Endothelial cell of umbilical vein (primary cell): ENCODE measurements around the gene DTWD2. TPM values are rescaled to one million over a fixed set of nuclear protein-coding genes. Genes with fewer than 3 reads are reported as not detected.

Experiments
- BruUV-seq: library from RNA; stranded (reverse); fragments of 400-500 nt; replicated peaks from 2 replicates; lab custom pipeline; 2021; lab: Mats Ljungman, UMichigan
- CTCF ChIA-PET: fragments of 300-600, 350-600 bp; sonication (Branson Sonifier 250); formaldehyde crosslinking; loops from one replicate; lab custom pipeline; 2021; ENCODE audit warnings: antibody characterized with exemption, inconsistent platforms; lab: Charles Lee
- POLR2A ChIA-PET: fragments of 300-600, 350-600 bp; sonication (Branson Sonifier 250); formaldehyde crosslinking; loops from one replicate; lab custom pipeline; 2021; ENCODE audit warnings: antibody characterized with exemption, inconsistent platforms; lab: Charles Lee
- DNase-seq: peaks from one replicate; pipeline ENCODE4 v3.0.0-alpha.2; 2011; ENCODE audit warnings: low read depth, low spot score
- FAIRE-seq: peaks from 2 replicates; lab custom pipeline; 2011; peaks lifted over from hg19 to GRCh38; lab: Jason Lieb, UNC
- H2AFZ ChIP-seq: 2 replicates; pipeline ENCODE4 v1.6.0; 2012; ENCODE audit warnings: low read depth, low read length, control low read depth, inconsistent platforms
- H3K27ac ChIP-seq: 2 replicates; pipeline ENCODE4 v1.5.1; 2011; ENCODE audit warnings: low read depth, mild to moderate bottlenecking, control low read depth, low read length, moderate library complexity; ENCODE audit not compliant: insufficient read depth
- H3K27me3 ChIP-seq, 2 experiments: 2 replicates each; pipeline versions ENCODE4 v1.6.0 to v1.6.1; 2011; ENCODE audit warnings: low read length in 2 of 2, mixed read lengths in 1 of 2; ENCODE audit not compliant: control insufficient read depth in 2 of 2, insufficient read depth in 2 of 2
- H3K36me3 ChIP-seq, 2 experiments: 2 replicates in 1 of 2; 3 replicates in 1 of 2; pipeline ENCODE4 v1.5.1; 2011; ENCODE audit warnings: low read length in 2 of 2, mild to moderate bottlenecking in 1 of 2, moderate library complexity in 1 of 2; ENCODE audit not compliant: control insufficient read depth in 2 of 2, insufficient read depth in 2 of 2; ENCODE audit errors: extremely low read depth in 1 of 2
- H3K4me1 ChIP-seq: 3 replicates; pipeline ENCODE4 v1.5.1; 2011; ENCODE audit warnings: mild to moderate bottlenecking, low read length; ENCODE audit not compliant: control insufficient read depth, insufficient read depth; ENCODE audit errors: extremely low read depth
- H3K4me2 ChIP-seq: 2 replicates; pipeline ENCODE4 v1.6.1; 2011; ENCODE audit warnings: low read length, control low read depth, mixed read lengths; ENCODE audit not compliant: insufficient read depth
- H3K4me3 ChIP-seq, 3 experiments: fragments of 200-600 bp in 1 of 3; sonication (generic), shearing (Covaris generic) in 1 of 3; replicated peaks in 1 of 3; 2 replicates each; pipeline ENCODE4 v1.5.1; 2011 to 2016; ENCODE audit warnings: control low read depth in 3 of 3, low read length in 3 of 3, mild to moderate bottlenecking in 2 of 3, inconsistent platforms in 1 of 3, low read depth in 1 of 3, moderate library complexity in 1 of 3; ENCODE audit not compliant: insufficient read depth in 1 of 3
- H3K79me2 ChIP-seq: 2 replicates; pipeline ENCODE4 v1.6.0; 2012; ENCODE audit warnings: low read length, inconsistent platforms; ENCODE audit not compliant: control insufficient read depth, insufficient read depth
- H3K9ac ChIP-seq: replicated peaks from 2 replicates; pipeline ENCODE3; 2011; ENCODE audit warnings: low read length, control low read depth; ENCODE audit not compliant: insufficient read depth; ENCODE audit errors: extremely low read depth
- H3K9me1 ChIP-seq: replicated peaks from 3 replicates; pipeline ENCODE4 v1.6.0; 2011; ENCODE audit warnings: mild to moderate bottlenecking, low read length; ENCODE audit not compliant: control insufficient read depth, insufficient read depth; ENCODE audit errors: extremely low read depth
- H3K9me3 ChIP-seq: replicated peaks from 2 replicates; pipeline ENCODE4 v1.5.1; 2012; ENCODE audit warnings: low read length, inconsistent platforms; ENCODE audit not compliant: control insufficient read depth, insufficient read depth
- H4K20me1 ChIP-seq: replicated peaks from 2 replicates; pipeline ENCODE3; 2011; ENCODE audit warnings: mild to moderate bottlenecking, low read length; ENCODE audit not compliant: control insufficient read depth, insufficient read depth; ENCODE audit errors: extremely low read depth
- EZH2 ChIP-seq: IDR thresholded peaks from 2 replicates; pipeline ENCODE4 v1.6.1; 2012; ENCODE audit warnings: borderline replicate concordance, low read depth, mild to moderate bottlenecking, moderate library complexity, low read length, inconsistent platforms; ENCODE audit not compliant: severe bottlenecking
- FOS ChIP-seq: IDR thresholded peaks from 2 replicates; pipeline ENCODE4 v1.6.1; 2011; ENCODE audit warnings: mild to moderate bottlenecking, low read length, moderate library complexity, borderline replicate concordance; ENCODE audit not compliant: insufficient read depth
- GATA2 ChIP-seq: IDR thresholded peaks from 2 replicates; pipeline ENCODE4 v1.7.0; 2011; ENCODE audit warnings: low read depth, mild to moderate bottlenecking, moderate library complexity, mixed read lengths, low read length; ENCODE audit not compliant: insufficient read length, insufficient read depth
- JUN ChIP-seq: IDR thresholded peaks from 2 replicates; pipeline ENCODE4 v1.6.1; 2011; ENCODE audit warnings: borderline replicate concordance, low read depth; ENCODE audit not compliant: insufficient read length, insufficient read depth
- MYC ChIP-seq: IDR thresholded peaks from one replicate; pipeline ENCODE4 v1.6.1; 2011; ENCODE audit warnings: mild to moderate bottlenecking, low read depth, low read length
- POLR2A ChIP-seq: IDR thresholded peaks from 2 replicates; pipeline ENCODE4 v1.6.1; 2012; ENCODE audit warnings: low read depth, mild to moderate bottlenecking, control low read depth, low read length
- POLR2AphosphoS5 ChIP-seq: IDR thresholded peaks from 2 replicates; pipeline ENCODE4 v1.6.1; 2012; ENCODE audit warnings: low read depth, mild to moderate bottlenecking, control low read depth, low read length, moderate library complexity; ENCODE audit not compliant: insufficient read depth
- dilution Hi-C: fragments of 300-500 bp; cut with MboI; formaldehyde crosslinking; loops from one replicate; pipeline ENCODE4 v1.15.0; 2019; ENCODE audit warnings: low sequenced_read_pairs; ENCODE audit not compliant: extremely low pct_ligation_motif_present
- intact Hi-C: fragments of 100-400 bp; cut with micrococcal nuclease; formaldehyde crosslinking; loops from one replicate; pipeline ENCODE4 v1.10.0; 2022
- polyA plus RNA-seq, 4 experiments: library from polyadenylated mRNA; depleted of rRNA in 3 of 4; stranded (reverse) in 3 of 4; unstranded in 1 of 4; fragments of >200 nt; gene quantifications; 2 replicates each; pipeline versions ENCODE4 v1.2.1 to v1.2.3, GENCODE V29; 2011 to 2012; ENCODE audit warnings: missing spikeins in 1 of 4
- total RNA-seq: library from RNA; stranded (reverse); gene quantifications from 2 replicates; pipeline ENCODE4 v1.2.3, GENCODE V29; 2021
- TF ChIP-seq, protein P1 (sequence below): IDR thresholded peaks from 2 replicates; pipeline ENCODE4 v1.6.1; 2011; ENCODE audit not compliant: insufficient read depth, insufficient read length
- TF ChIP-seq, protein P2 (sequence below), 2 donors: IDR thresholded peaks; 1 replicate in 1 of 2; 2 replicates in 1 of 2; pipeline ENCODE4 v1.5.1; 2011; ENCODE audit warnings: low read length in 2 of 2, mild to moderate bottlenecking in 2 of 2, moderate library complexity in 2 of 2, control low read depth in 1 of 2, inconsistent platforms in 1 of 2, low read depth in 1 of 2; ENCODE audit not compliant: insufficient read depth in 1 of 2; ENCODE audit errors: extremely low read depth in 1 of 2

The DTWD2 gene
- total and polyA plus RNA-seq, 2 donors (not counting 3 experiments of a cell fraction or from before 2014, with no cell fraction given), result 0.99 to 1.1 TPM

DNA sequence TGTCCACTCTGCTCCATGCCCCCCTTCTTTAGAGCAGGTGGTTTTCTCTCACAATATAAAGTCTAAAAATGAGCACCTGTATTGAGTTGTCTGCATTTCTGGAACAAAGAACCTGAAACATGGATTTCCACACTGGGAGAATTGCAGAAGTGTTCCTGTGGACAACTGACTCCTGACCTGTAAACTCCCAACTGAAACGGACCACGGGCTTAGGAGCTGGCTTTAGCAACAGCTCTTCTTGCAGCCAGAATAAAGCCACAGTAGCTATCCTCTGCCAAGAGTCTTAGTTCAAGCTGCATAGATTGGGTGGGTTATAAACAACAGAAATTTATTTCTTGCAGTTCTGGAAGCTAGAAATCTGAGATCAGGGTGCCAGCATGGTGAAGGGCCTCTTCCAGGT is 194.7 kb downstream of the DTWD2 start:
- Histone ChIP-seq H3K9ac (no peak overlapping the region), H3K27ac (no peak overlapping the region), H3K4me3 (no peak overlapping the region), H4K20me1 (no peaks in the 10 kb centered on the region), H3K27me3 (no peaks in the 10 kb centered on the region), H3K4me2 (no peak overlapping the region), H3K79me2 (no peaks in the 10 kb centered on the region), H3K9me1 (no peaks in the 10 kb centered on the region), H3K9me3 (no peaks in the 10 kb centered on the region), H2AFZ (no peak overlapping the region), H3K4me1 (no peaks in the 10 kb centered on the region), H3K36me3 (no peaks in the 10 kb centered on the region)
- no peak for FAIRE-seq
- TF ChIP-seq EZH2, result no peak
- no peak for TF ChIP-seq POLR2AphosphoS5
- no peak for TF ChIP-seq JUN
- TF ChIP-seq POLR2A, result no peak
- TF ChIP-seq, protein P1, sequence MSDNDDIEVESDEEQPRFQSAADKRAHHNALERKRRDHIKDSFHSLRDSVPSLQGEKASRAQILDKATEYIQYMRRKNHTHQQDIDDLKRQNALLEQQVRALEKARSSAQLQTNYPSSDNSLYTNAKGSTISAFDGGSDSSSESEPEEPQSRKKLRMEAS, result no peak
- TF ChIP-seq FOS, result no peak
- TF ChIP-seq, protein P2, sequence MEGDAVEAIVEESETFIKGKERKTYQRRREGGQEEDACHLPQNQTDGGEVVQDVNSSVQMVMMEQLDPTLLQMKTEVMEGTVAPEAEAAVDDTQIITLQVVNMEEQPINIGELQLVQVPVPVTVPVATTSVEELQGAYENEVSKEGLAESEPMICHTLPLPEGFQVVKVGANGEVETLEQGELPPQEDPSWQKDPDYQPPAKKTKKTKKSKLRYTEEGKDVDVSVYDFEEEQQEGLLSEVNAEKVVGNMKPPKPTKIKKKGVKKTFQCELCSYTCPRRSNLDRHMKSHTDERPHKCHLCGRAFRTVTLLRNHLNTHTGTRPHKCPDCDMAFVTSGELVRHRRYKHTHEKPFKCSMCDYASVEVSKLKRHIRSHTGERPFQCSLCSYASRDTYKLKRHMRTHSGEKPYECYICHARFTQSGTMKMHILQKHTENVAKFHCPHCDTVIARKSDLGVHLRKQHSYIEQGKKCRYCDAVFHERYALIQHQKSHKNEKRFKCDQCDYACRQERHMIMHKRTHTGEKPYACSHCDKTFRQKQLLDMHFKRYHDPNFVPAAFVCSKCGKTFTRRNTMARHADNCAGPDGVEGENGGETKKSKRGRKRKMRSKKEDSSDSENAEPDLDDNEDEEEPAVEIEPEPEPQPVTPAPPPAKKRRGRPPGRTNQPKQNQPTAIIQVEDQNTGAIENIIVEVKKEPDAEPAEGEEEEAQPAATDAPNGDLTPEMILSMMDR (IDR thresholded peaks at IDR 0.05; ENCODE audit: extremely low read depth in 1 of 2, insufficient read depth in 1 of 2, low read depth in 1 of 2, low read length in 2 of 2), result no peak
- no peak for TF ChIP-seq GATA2
- TF ChIP-seq MYC, result no peak
- ChIA-PET CTCF (no interaction called here), POLR2A (no interaction called here)
- dilution Hi-C loops (no loop called here), intact Hi-C loops (no loop called here)
- DNase-seq, result no peak
- BruUV-seq, result no TSS peak
